ENCODE data around the gene FOXJ1.

Gene FOXJ1

GRCh38 chr17:76123749-76124581 lies 17.1 kb downstream of the FOXJ1 start:
- DNase-seq (ENCODE audit: low read depth): no peak

DNA sequence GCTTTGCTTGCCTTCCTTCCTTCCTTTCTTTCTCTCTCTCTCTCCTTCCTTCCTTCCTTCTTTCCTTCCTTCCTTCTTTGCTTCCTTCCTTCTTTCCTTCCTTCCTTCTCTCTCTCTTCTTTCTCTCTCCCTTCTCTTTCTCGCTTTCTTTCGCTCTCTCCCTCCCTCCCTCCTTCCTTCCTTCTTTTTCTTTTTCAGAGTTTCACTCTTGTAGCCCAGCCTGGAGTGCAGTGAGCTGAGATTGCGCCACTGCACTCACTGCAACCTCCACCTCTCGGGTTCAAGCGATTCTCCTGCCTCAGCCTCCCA lies 17.9 kb downstream of the FOXJ1 start:
- no peak for DNase-seq (ENCODE audit: low read depth)

DNA sequence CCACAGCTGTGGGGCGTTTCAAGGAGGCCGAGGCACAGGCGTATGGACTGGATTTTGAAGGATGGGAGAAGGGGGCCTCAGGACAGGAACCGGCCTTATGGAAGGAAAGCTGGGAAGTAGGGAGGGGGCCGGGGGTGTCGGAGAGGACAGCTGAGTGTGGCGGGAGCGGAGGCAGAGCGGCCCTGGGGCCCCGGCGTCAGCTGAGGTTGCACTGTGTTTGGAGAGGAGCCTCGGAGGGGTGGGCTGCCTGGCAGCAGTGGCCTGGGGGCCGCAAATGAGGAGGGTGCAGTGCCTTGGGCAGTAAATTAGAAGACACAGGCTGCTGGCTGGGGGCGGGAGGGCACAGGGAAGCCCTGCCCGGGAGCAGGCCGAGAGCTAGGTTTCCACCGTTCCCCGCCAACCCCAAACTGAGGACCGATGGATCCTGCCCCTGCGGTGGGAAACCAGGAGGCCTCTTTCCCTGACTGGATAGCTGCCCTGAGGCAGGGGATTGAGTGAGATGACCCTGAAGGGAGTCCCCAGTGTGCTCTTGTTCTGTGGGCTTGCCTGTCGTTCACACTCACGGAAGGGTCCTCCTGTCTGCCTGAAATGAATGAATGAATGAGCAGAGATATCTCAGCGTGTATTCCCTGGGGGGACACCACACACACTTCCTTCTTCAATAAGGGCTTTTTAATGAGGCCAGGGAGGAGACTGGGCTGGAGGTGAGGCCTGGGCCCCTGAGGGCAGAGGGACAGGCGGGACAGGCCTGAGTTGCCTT lies 18.4 kb downstream of the FOXJ1 start:
- DNase-seq (ENCODE audit: low read depth): no peak

DNA sequence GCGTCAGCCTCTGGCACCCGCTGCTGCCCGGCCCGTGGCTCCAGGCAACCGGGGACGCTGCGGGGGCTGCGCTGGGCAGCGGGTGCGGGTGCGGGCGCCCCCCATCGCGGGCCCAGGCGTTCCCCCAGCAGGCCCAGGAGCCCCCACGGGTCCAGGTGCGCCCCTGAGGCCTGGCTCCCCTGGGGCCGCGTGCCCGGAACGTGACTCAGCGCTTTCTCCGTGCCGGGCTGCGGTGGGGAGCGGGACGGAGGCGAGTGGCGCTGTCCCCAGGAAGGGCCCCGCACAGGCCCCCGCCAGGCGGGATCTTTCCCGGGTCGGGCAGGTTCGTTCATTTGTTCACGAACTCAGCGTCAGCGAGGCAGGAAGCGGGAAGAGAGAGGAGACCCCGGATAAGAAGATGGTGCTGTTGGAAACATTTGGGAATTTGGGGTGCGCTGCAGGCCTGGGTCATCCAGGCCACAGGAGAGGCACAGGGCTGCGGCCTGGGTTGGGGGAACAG lies 19.1 kb downstream of the FOXJ1 start:
- no peak for DNase-seq (ENCODE audit: low read depth)

DNA sequence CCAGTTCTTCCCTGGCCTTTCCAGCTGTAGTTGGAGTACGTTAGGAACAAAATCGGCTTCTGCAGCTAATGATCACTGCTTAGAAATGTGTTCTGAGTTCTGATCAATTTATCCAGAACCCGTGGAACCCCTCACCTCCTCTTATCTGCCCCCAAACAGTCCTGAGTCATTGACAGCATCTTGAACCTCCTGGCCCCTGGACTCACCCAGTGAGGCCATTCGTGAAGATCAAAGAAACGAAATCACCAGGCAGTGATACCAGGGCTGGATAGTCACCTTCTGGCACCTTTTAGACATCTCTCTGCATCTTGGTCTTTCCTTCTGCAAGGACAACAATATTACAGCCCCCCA lies 20.4 kb downstream of the FOXJ1 start:
- DNase-seq (ENCODE audit: low read depth): no peak

GRCh38 chr17:76119409-76120371 lies 21.4 kb downstream of the FOXJ1 start:
- no peak for DNase-seq (ENCODE audit: low read depth)

DNA sequence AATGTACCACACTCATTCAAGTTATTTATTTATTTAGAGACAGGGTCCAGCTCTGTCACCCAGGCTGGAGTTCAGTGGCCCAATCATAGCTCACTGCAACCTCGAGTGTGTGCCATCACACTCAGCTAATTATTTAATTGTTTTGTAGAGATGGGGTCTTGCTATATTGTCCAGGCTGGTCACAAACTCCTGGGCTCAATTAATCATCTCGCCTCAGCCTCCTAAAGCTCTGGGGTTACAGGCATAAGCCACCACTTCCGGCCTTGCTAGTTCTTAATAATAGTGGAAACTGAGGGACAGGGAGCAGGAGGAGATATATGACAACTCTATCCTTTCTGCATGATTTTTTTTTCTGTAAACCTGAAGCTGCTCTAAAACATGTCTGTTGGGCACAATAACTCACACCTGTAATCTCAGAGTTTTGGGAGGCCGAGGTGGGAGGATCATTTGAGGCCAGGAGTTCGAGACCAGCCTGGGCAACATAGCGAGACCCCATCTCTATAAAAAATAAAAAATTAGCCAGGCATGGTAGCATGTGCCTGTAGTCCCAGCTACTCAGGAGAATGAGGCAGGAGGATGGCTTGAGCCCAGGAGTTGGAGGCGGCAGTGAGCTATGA lies 25.8 kb downstream of the FOXJ1 start:
- DNase-seq (ENCODE audit: low read depth): no peak

- DNase-seq (ENCODE audit: low read depth): no peak
Measured at GRCh38 chr17:76111956-76112355, 29.1 kb downstream of the FOXJ1 start.

DNA sequence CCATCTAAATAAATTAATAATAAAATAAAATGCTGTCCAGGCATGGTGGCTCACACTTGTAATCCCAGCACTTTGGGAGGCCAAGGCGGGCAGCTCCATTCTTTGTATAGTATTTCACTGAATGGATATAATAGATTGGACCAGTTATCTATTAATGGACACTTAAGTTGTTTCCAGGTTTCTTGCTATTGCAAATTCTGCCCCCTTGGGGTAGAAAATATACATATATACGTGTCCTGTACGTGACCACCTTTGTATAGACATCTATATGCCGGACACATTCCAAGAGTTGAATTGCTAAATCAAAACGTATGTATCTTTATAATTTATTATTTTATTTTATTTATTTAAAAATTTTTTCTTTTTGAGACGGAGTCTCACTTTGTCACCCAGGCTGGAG lies 33.5 kb downstream of the FOXJ1 start:
- peak; percentile 27 for DNase-seq (ENCODE audit: low read depth)

DNA sequence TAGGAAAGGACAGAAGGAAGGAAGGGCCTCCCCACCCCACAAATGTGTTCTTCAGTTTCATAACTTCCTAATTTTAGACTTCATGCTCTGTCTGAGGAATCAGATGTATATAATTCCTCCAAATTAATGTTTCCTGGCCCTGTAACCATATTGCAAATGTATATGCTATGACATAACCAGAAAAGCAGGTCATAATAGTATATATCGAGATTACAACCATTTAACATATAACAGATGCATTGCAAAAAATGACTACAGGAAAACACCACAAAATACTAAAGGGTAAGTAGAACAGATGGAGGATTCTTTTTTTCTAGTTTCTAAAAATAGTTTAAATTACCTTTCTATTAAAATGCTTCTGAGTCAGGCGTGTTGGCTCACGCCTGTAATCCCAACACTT lies 34.3 kb downstream of the FOXJ1 start:
- no peak for DNase-seq (ENCODE audit: low read depth)

- no peak for DNase-seq (ENCODE audit: low read depth)
Measured at GRCh38 chr17:76104896-76105231, 36.2 kb downstream of the FOXJ1 start.

DNA sequence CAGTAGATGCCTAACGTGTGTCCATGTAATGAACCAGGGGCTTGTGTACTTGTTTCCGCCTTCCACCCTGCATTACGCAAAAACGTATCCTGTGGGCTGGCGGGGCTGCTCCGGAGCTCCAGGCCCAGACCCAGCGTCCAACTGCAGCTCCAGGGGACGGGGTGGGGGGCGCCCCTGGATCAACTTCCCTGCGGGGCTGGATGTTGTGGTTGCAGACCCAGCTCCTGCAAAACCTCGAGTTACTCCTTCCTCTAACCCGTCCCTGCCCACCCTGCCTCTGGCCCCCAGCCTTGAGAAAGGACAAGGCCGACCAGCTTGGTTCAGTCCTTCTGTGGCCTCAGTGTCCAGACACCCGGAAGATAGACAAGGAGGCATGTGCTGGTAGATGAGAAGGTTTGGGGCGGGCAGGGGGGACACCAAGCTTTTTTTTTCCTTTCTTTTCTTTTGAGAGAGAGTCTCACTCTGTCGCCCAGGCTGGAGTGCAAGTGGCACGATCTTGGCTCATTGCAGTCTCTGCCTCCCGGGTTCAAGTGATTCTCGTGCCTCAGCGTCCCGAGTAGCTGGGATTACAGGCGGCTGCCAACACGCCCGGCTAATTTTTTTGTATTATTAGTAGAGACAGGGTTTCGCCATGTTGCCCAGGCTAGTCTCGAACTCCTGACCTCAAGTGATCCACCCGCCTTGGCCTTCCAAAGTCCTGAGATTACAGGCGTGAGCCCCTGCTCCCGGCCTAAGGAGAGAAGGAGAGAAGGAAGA lies 36.7 kb downstream of the FOXJ1 start:
- peak; percentile 26 for DNase-seq (ENCODE audit: low read depth)

- DNase-seq (ENCODE audit: low read depth): peak; percentile 85
Measured at GRCh38 chr17:76103274-76104139, 37.5 kb downstream of the FOXJ1 start, which contains the start of gene EXOC7. TSS of gene EXOC7 (minus strand) at chr17:76103787. CDS start at chr17:76103692, 95 bp downstream.

- DNase-seq (ENCODE audit: low read depth): no peak
Measured at GRCh38 chr17:76102944-76103273, 38.1 kb downstream of the FOXJ1 start.

DNA sequence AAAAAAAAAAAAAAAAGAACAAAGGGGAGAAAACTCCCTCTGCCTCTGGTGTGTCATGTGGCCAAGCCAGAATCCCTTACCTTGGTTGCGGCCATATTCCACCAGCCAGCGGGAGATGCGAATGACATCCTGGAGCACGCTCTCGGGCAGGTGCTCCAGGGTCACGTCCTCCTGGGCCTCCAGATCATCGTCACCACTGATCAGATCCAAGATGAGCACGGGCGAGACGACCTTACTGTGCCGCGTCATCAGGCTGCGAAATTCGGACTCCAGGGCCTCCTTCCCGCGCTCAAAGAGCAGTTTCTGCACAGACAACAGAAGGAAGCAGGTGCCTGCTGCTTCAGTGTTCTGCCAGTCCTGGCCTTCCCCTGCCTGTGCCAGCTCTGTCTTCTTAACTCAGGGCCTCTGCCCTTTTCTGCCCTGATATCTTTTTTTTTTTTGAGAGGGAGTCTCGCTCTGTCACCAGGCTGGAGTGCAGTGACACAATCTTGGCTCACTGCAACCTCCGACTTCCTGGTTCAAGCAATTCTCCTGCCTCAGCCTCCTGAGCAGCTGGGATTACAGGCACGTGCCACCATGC lies 43.2 kb downstream of the FOXJ1 start:
- no peak for DNase-seq (ENCODE audit: low read depth)

- DNase-seq (ENCODE audit: low read depth): no peak
Measured at GRCh38 chr17:76095943-76096342, 45.1 kb downstream of the FOXJ1 start.

DNA sequence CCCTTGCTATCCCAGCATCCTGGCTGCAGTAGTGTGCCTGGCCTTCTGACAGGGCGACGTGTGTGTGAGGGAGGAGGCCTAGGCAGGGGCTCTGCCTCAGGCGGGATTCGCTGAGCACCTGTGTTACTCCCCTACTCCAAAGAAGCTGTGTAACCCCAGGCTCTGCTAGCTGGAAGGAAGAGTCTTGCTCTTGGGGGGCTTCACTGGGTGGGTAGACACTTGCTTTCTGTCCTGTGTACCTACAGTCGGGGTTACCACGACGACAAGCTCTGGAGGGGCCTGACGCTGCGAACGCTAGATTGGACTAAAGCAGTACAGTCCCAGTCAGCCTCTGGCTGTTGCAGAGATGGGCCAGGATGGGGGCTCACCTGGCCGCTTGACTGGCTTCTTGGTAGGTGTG lies 47.0 kb downstream of the FOXJ1 start:
- DNase-seq (ENCODE audit: low read depth): no peak

- no peak for DNase-seq (ENCODE audit: low read depth)
Measured at GRCh38 chr17:76092526-76093413, 48.3 kb downstream of the FOXJ1 start.
